SK-N-SH (cell line): Measurements from ENCODE around the gene CDKAL1. TPM values are rescaled to one million over a fixed set of nuclear protein-coding genes. Genes with fewer than 3 reads are reported as not detected.

Experiments
- CTCF ChIA-PET: fragments of 300-600, 350-600 bp; formaldehyde crosslinking; extraction: SDS; loops from one replicate; lab custom pipeline; 2021; lab: Yijun Ruan, JAX
- POLR2A ChIA-PET: fragments of 350-600 bp; sonication (Branson Sonifier 250); formaldehyde crosslinking; extraction: SDS; loops from one replicate; lab custom pipeline; 2020; ENCODE audit warnings: antibody characterized with exemption, inconsistent platforms; lab: Yijun Ruan, JAX
- DNase-seq: peaks from one replicate; pipeline ENCODE4 v3.0.0; 2012
- H2AFZ ChIP-seq: fragments of 200-600 bp; sonication (generic); 2 replicates; pipeline ENCODE4 v1.8.1; 2016; ENCODE audit warnings: antibody characterized with exemption, mild to moderate bottlenecking, low read depth
- H3F3A ChIP-seq: fragments of 200-600 bp; sonication (generic); replicated peaks from 2 replicates; pipeline ENCODE3; 2016; ENCODE audit warnings: antibody characterized with exemption, mild to moderate bottlenecking; ENCODE audit not compliant: insufficient read depth
- H3K27ac ChIP-seq, 2 experiments: fragments of 200-500 bp in 1 of 2; fragments of 200-600 bp in 1 of 2; sonication (Bioruptor generic) in 1 of 2; sonication (generic), shearing (Covaris generic) in 1 of 2; 2 replicates each; pipeline versions ENCODE4 v1.5.1 to v1.6.1; 2014 to 2016; ENCODE audit warnings: low read depth in 2 of 2, inconsistent platforms in 1 of 2, low read length in 1 of 2, mild to moderate bottlenecking in 1 of 2, mixed read lengths in 1 of 2
- H3K27me3 ChIP-seq: fragments of 200-600 bp; sonication (generic), shearing (Covaris generic); 2 replicates; pipeline ENCODE4 v1.6.1; 2016; ENCODE audit warnings: mixed run types; ENCODE audit not compliant: insufficient read depth
- H3K36me3 ChIP-seq, 2 experiments: fragments of 200-500 bp in 1 of 2; fragments of 200-600 bp in 1 of 2; sonication (Bioruptor generic) in 1 of 2; sonication (generic) in 1 of 2; replicated peaks in 1 of 2; 2 replicates each; pipeline versions ENCODE3 to v1.5.1; 2014 to 2016; ENCODE audit warnings: low read length in 1 of 2, mild to moderate bottlenecking in 1 of 2; ENCODE audit not compliant: insufficient read depth in 2 of 2, control insufficient read depth in 1 of 2
- H3K4me1 ChIP-seq, 2 experiments: fragments of 200-500 bp in 1 of 2; fragments of 200-600 bp in 1 of 2; sonication (Bioruptor generic) in 1 of 2; sonication (generic), shearing (Covaris generic) in 1 of 2; 2 replicates each; pipeline versions ENCODE4 v1.5.1 to v1.6.1; 2014 to 2016; ENCODE audit warnings: low read depth in 1 of 2, low read length in 1 of 2, mixed run types in 1 of 2; ENCODE audit not compliant: insufficient read depth in 2 of 2, control insufficient read depth in 1 of 2
- H3K4me2 ChIP-seq: fragments of 200-600 bp; sonication (generic), shearing (Covaris generic); 2 replicates; pipeline ENCODE4 v1.6.1; 2017; ENCODE audit warnings: mixed run types
- H3K4me3 ChIP-seq, 2 experiments: fragments of 200-500 bp in 1 of 2; fragments of 200-600 bp in 1 of 2; sonication (Bioruptor generic) in 1 of 2; sonication (generic), shearing (Covaris generic) in 1 of 2; 2 replicates each; pipeline versions ENCODE4 v1.5.1 to v1.8.1; 2014 to 2016; ENCODE audit warnings: low read depth in 2 of 2, inconsistent platforms in 1 of 2, low read length in 1 of 2, mild to moderate bottlenecking in 1 of 2, mixed read lengths in 1 of 2, moderate library complexity in 1 of 2
- H3K79me2 ChIP-seq: fragments of 200-600 bp; sonication (generic); 2 replicates; pipeline ENCODE4 v1.8.1; 2017; ENCODE audit warnings: mild to moderate bottlenecking; ENCODE audit not compliant: insufficient read depth
- H3K9ac ChIP-seq: fragments of 200-600 bp; sonication (generic); 2 replicates; pipeline ENCODE4 v1.6.1; 2017; ENCODE audit warnings: mixed run types
- H3K9me2 ChIP-seq: fragments of 200-600 bp; sonication (generic); 2 replicates; pipeline ENCODE4 v1.6.1; 2017; ENCODE audit warnings: mixed run types
- H3K9me3 ChIP-seq: fragments of 200-600 bp; sonication (generic); 2 replicates; pipeline ENCODE4 v1.6.1; 2017; ENCODE audit warnings: mixed run types, mild to moderate bottlenecking, moderate library complexity
- H4K20me1 ChIP-seq: fragments of 200-600 bp; sonication (generic); 2 replicates; pipeline ENCODE4 v1.6.1; 2017; ENCODE audit warnings: mild to moderate bottlenecking, mixed run types; ENCODE audit not compliant: insufficient read depth
- ELF1 ChIP-seq: IDR thresholded peaks from 2 replicates; pipeline ENCODE4 v1.4.0; 2012
- EZH2phosphoT487 ChIP-seq: fragments of 200-600 bp; sonication (generic); IDR thresholded peaks from 2 replicates; pipeline ENCODE4 v1.6.1; 2017; ENCODE audit warnings: low read depth, mixed run types, mild to moderate bottlenecking, antibody characterized with exemption, moderate library complexity, borderline replicate concordance
- FOSL2 ChIP-seq: IDR thresholded peaks from 2 replicates; pipeline ENCODE4 v1.4.0; 2012; ENCODE audit warnings: low read depth, mild to moderate bottlenecking, moderate library complexity, borderline replicate concordance
- FOXJ3 ChIP-seq: sonication (generic); formaldehyde crosslinking; IDR thresholded peaks from 2 replicates; pipeline ENCODE4 v1.5.1; 2020; ENCODE audit warnings: mild to moderate bottlenecking, missing genetic modification reagents
- GABPA ChIP-seq: IDR thresholded peaks from 2 replicates; pipeline ENCODE4 v1.4.0; 2012; ENCODE audit warnings: low read depth, mild to moderate bottlenecking
- JUND ChIP-seq: IDR thresholded peaks from 2 replicates; pipeline ENCODE4 v1.4.0; 2012
- MEF2A ChIP-seq: IDR thresholded peaks from 2 replicates; pipeline ENCODE4 v1.4.0; 2012; ENCODE audit warnings: low read depth, borderline replicate concordance
- MXI1 ChIP-seq: IDR thresholded peaks from 2 replicates; pipeline ENCODE4 v1.6.1; 2012; ENCODE audit warnings: mild to moderate bottlenecking, low read depth, low read length, improper control_type of control experiment
- NFIC ChIP-seq: IDR thresholded peaks from 2 replicates; pipeline ENCODE4 v1.4.0; 2012; ENCODE audit warnings: borderline replicate concordance
- POLR2AphosphoS5 ChIP-seq: IDR thresholded peaks from 2 replicates; pipeline ENCODE4 v1.6.1; 2012; ENCODE audit warnings: low read depth, low read length
- RCOR1 ChIP-seq: fragments of 150-350 bp; IDR thresholded peaks from 2 replicates; pipeline ENCODE4 v1.6.1; 2017; ENCODE audit warnings: antibody characterized with exemption, low read length
- SIN3A ChIP-seq: IDR thresholded peaks from 2 replicates; pipeline ENCODE4 v1.6.1; 2012; ENCODE audit warnings: low read depth, mild to moderate bottlenecking, low read length, moderate library complexity, borderline replicate concordance
- SMC3 ChIP-seq: IDR thresholded peaks from 2 replicates; pipeline ENCODE4 v1.6.1; 2012; ENCODE audit warnings: low read depth, low read length, improper control_type of control experiment
- TAF1 ChIP-seq: IDR thresholded peaks from 2 replicates; pipeline ENCODE4 v1.6.1; 2012; ENCODE audit warnings: low read depth, mild to moderate bottlenecking, low read length, moderate library complexity, borderline replicate concordance
- YY1 ChIP-seq: IDR thresholded peaks from 2 replicates; pipeline ENCODE4 v1.4.0; 2012; ENCODE audit warnings: low read depth, mild to moderate bottlenecking
- WGBS: methylation state at CpG from one replicate; pipeline ENCODE4 v1.1.6; 2017; ENCODE audit warnings: low lambda C conversion rate; 5-methylcytosine and 5-hydroxymethylcytosine counted together
- polyA plus RNA-seq, 3 experiments: library from polyadenylated mRNA; depleted of rRNA; stranded (reverse); fragments of >200 nt; gene quantifications; 2 replicates each; pipeline ENCODE4 v1.2.3, GENCODE V29; 2012
- TF ChIP-seq, protein P1 (sequence below): IDR thresholded peaks from 2 replicates; pipeline ENCODE4 v1.4.0; 2012; ENCODE audit warnings: low read depth, borderline replicate concordance
- TF ChIP-seq, protein P2 (sequence below): fragments of 150-350 bp; IDR thresholded peaks from 2 replicates; pipeline ENCODE4 v1.6.1; 2016; ENCODE audit warnings: mild to moderate bottlenecking, low read depth, low read length
- TF ChIP-seq, protein P3 (sequence below): fragments of 200-600 bp; sonication (generic); IDR thresholded peaks from 2 replicates; pipeline ENCODE4 v1.6.1; 2017; ENCODE audit warnings: antibody characterized with exemption, mild to moderate bottlenecking, moderate library complexity
- TF ChIP-seq, protein P4 (sequence below): IDR thresholded peaks from 2 replicates; pipeline ENCODE4; 2012

CDKAL1 gene
- polyA plus RNA-seq, 1 of the 3 experiments (the other 2 are of a cell fraction) = 2.6 TPM

DNA sequence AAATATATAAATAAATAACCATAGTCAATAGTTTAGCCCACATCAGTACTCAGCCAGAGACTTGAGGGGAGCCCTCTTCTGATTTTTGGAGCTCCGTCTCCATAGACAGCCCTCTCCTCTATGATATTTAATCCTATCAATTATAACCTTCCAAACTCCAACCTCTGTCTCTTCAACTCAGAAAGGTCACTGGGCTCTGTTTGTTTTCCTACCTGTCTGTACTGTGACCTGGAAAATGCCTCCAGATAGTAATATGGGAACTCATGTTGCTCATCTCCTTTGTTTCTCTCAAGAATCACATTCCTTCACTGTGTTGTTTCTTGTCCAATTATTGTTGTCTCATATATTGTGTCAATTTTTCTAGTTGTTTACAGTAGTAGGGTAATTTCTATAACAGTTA lies 409.7 kb downstream of the CDKAL1 start:
- POLR2A ChIA-PET = no interaction called here

More for the DNA sequence above, 409.7 kb downstream of the CDKAL1 start:
- no peaks in the 10 kb centered on the region for H4K20me1 ChIP-seq
- H3K4me3 ChIP-seq = no peak overlapping the region
- no peaks in the 10 kb centered on the region for H3K79me2 ChIP-seq
- no peak overlapping the region for H3K9ac ChIP-seq
- H2AFZ ChIP-seq = no peak overlapping the region
- no peak for TF ChIP-seq JUND
- no peak for TF ChIP-seq GABPA
- no peak for TF ChIP-seq MEF2A
- no peak for TF ChIP-seq NFIC
- TF ChIP-seq, protein P1, sequence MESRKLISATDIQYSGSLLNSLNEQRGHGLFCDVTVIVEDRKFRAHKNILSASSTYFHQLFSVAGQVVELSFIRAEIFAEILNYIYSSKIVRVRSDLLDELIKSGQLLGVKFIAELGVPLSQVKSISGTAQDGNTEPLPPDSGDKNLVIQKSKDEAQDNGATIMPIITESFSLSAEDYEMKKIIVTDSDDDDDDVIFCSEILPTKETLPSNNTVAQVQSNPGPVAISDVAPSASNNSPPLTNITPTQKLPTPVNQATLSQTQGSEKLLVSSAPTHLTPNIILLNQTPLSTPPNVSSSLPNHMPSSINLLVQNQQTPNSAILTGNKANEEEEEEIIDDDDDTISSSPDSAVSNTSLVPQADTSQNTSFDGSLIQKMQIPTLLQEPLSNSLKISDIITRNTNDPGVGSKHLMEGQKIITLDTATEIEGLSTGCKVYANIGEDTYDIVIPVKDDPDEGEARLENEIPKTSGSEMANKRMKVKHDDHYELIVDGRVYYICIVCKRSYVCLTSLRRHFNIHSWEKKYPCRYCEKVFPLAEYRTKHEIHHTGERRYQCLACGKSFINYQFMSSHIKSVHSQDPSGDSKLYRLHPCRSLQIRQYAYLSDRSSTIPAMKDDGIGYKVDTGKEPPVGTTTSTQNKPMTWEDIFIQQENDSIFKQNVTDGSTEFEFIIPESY = no peak
- no peak for TF ChIP-seq MXI1
- no peak for TF ChIP-seq SMC3
- TF ChIP-seq FOSL2 = no peak
- TF ChIP-seq ELF1 = no peak
- no peak for TF ChIP-seq POLR2AphosphoS5
- TF ChIP-seq EZH2phosphoT487 = no peak
- no peak for TF ChIP-seq YY1
- TF ChIP-seq TAF1 = no peak
- no peak for TF ChIP-seq SIN3A
- TF ChIP-seq, protein P2, sequence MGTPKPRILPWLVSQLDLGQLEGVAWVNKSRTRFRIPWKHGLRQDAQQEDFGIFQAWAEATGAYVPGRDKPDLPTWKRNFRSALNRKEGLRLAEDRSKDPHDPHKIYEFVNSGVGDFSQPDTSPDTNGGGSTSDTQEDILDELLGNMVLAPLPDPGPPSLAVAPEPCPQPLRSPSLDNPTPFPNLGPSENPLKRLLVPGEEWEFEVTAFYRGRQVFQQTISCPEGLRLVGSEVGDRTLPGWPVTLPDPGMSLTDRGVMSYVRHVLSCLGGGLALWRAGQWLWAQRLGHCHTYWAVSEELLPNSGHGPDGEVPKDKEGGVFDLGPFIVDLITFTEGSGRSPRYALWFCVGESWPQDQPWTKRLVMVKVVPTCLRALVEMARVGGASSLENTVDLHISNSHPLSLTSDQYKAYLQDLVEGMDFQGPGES = no peak
- no peak for TF ChIP-seq RCOR1
- TF ChIP-seq, protein P3, sequence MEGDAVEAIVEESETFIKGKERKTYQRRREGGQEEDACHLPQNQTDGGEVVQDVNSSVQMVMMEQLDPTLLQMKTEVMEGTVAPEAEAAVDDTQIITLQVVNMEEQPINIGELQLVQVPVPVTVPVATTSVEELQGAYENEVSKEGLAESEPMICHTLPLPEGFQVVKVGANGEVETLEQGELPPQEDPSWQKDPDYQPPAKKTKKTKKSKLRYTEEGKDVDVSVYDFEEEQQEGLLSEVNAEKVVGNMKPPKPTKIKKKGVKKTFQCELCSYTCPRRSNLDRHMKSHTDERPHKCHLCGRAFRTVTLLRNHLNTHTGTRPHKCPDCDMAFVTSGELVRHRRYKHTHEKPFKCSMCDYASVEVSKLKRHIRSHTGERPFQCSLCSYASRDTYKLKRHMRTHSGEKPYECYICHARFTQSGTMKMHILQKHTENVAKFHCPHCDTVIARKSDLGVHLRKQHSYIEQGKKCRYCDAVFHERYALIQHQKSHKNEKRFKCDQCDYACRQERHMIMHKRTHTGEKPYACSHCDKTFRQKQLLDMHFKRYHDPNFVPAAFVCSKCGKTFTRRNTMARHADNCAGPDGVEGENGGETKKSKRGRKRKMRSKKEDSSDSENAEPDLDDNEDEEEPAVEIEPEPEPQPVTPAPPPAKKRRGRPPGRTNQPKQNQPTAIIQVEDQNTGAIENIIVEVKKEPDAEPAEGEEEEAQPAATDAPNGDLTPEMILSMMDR = no peak
- TF ChIP-seq, protein P4, sequence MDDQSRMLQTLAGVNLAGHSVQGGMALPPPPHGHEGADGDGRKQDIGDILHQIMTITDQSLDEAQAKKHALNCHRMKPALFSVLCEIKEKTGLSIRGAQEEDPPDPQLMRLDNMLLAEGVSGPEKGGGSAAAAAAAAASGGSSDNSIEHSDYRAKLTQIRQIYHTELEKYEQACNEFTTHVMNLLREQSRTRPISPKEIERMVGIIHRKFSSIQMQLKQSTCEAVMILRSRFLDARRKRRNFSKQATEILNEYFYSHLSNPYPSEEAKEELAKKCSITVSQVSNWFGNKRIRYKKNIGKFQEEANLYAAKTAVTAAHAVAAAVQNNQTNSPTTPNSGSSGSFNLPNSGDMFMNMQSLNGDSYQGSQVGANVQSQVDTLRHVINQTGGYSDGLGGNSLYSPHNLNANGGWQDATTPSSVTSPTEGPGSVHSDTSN = no peak
- no peak for TF ChIP-seq FOXJ3 (CRISPR knock-in tag)
- no peaks in the 10 kb centered on the region for H3K27me3 ChIP-seq
- WGBS = 94% methylated on average over 1 of the region's 1 CpG
- no peak for DNase-seq
- H3K9me2 ChIP-seq = no peaks in the 10 kb centered on the region
- no peaks in the 10 kb centered on the region for H3K36me3 ChIP-seq
- no peaks in the 10 kb centered on the region for H3K9me3 ChIP-seq
- H3K4me1 ChIP-seq = no peaks in the 10 kb centered on the region
- no peak overlapping the region for H3K4me2 ChIP-seq
- CTCF ChIA-PET = no interaction called here
- no peak overlapping the region for H3K27ac ChIP-seq
- H3F3A ChIP-seq = no peaks in the 10 kb centered on the region
